GM18858 (cell line): Measurements from ENCODE around the gene POLR3A.

Source experiments
- ATAC-seq: cut with Tn5 transposase; IDR thresholded peaks from one replicate; pipeline ENCODE4 v1.9.1; 2021; ENCODE audit not compliant: unreplicated experiment

POLR3A gene

DNA sequence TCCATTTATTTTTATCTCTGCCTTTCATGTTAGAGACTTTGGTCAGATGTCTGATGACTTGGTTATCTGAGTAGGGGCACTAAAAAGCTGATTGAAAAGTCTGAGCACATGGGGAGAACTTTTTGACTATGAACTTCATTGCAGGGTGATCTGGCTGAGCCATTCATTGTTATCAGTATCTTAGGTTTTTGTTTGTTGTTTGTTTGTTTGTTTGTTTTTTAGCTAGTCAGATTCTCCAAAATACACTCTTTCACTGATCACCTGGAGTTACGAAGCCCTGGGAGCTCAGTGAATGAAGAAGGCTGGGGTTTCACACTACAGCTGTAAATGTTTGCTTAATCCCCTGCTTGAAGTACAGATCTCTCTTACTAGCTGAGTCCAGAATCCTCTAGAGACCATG is 74.2 kb downstream of the POLR3A start:
- no peak for ATAC-seq

DNA sequence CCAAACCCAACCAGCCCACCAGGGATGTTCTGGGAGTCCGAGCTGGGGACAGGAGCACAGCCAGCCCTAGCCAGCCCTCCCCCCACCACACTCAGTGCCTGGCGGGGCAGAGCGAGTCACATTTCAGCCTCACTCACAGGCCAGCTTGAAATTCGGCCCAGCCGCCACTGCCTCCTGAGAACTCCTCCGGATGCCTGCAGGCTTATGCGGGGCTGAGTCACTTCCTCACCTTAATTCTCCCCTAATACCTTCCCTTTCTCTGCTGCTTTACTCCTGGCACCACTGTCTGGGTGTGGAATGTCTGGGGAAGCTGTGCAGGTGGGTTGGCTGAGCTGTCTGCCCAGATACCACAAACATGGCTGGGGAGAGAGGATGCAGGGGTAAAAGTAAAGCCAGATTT is 80.1 kb downstream of the POLR3A start:
- no peak for ATAC-seq

DNA sequence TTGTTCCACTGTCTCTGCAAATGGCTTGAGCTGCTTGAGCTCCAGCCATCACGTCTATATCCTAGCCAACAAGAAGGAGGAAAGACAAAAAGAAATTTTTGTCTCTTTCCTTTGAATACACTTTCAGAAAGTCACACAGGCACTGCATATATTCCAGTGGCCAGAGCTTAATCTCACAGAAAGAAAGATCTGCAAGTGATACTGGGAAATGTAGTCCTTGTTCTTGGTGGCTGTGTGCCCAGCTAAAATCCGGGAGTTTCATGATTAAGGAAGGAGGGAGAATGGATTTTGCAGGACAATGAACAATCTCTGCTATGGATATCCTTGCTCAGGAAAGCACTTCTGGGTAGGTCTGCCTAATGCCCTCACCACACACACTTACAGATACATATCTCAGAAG is 83.2 kb downstream of the POLR3A start:
- ATAC-seq, result no peak

DNA sequence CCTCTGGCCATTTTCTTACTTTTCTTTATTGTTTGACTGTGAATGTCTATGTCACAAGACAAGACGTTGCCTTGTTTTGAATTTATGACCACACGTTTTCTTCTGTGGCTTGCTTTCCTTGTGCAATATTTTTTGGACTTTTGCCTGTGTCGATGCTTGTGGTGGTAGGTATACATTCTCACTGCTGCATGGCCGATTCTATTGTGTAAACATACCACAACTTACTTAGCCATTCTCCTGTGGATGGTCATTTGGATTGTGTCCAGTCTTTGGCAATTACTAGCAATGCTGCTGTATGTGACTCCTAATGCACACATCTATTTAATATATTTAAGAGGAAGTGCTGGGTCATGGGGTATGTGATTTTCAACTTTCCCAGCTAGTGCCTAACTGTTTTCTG is 84.8 kb downstream of the POLR3A start:
- ATAC-seq, result no peak

DNA sequence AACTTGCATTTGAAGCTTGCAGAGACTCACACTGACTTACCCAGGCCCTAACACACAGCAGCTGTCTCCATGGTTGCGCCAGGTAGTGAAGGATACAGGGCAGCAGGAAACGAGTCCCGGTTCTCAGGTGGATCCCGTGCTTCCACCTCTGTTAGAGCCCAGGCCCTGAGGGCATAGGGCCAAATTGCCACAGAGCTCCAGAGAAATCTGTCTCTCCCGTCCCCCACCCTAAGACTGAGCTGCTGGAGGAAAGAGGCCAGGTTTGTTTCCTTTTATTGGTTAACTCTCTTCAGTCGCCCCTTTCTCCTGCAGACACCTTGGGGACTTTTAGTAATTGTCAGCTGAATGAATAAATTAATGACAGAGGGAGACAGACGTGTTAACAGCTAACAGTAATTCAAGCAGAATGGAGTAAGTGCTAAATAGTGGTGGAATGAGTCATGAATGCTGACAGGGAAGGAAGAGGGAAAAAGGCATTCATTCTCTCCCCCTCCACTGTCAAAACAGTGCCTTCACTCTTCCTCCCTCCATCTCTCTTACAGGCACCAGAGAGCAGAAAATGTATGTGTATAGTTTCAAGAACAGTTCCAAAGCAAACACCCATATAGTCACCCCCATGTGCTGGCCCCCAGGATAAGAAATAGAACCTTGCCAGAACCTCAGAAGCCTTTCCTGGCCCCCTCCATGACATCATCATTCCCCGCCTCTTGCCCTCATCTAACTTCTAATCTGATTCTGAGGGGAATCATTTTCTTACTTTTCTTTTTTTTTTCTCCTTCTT is 86.0 kb downstream of the POLR3A start:
- ATAC-seq, result no peak

DNA sequence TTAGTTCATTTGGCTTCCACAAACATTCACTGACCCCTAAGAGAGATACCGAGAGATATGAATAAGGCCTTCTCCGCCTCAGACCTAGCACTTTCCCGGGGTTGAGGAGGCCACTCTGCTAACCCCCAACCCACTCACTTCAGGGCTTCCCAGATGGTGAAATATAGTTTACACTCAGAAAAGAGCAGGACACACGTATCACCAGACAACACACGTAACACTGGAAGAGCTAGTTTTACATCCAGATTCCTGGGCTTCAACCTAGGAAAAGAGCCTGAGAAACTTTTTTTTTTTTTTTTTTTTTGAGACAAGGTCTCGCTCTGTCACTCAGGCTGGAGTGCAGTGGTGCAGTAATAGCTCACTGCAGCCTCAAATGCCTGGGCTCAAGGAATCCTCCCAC is 87.5 kb downstream of the POLR3A start:
- no peak for ATAC-seq

DNA sequence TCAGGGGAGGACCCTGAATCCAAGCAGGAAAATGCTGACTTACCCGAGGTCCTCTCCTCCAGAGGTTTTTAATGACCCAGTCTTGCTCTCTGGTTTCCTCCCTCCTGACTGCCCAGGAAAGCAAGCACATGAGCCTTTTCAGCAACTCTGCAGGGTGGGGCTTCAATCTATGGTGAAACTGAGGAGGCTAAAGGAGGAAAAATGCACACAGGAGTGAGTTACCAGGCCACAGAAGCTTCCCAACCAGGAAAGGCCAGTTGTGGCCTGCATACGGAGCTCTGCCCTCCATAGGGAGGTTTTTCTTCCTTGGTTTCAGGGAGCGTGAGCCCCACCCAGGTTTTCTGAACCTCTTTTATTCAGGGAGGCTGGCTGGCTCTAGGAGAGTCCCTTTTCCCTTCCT is 88.7 kb downstream of the POLR3A start:
- ATAC-seq, result no peak

DNA sequence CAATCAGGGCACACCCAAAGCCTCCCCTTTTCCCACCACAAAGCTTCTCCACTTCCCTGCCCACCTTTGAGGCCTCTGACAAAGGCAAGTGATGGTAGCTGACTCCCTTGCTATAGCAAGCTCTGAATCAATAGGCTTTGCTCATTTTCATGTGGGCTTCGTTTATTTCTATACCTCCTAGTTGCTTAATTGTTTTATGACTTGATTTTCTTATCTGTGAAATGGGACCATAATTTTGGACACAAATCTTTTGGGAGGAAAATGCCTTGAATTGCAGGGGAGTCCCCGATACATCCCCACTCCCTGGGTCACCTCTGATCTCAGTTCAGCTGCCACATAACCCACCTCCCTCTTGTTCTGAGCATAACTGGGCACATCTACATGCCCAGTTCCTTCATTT is 89.1 kb downstream of the POLR3A start:
- ATAC-seq, result no peak

DNA sequence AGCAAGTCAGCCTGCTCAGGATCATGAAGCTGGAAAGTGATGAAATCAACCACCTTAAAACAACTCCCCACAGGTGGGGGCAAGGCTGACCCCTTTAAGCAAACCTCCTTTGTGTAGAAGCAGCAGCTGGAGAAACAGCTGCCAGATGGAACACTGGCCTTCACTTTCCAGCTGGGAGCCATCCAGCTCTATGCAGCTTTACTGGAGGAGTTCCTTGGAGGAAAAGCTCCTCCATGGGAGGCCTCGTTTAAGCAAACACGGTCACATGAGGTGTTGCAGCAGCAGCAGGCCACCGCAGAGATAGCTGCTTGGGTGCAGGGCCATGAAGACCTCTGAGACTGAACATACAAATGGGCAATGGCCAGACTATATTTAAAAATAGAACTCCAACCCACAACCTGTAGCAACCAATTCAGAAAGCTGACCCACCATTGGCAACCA is 89.7 kb downstream of the POLR3A start:
- no peak for ATAC-seq

DNA sequence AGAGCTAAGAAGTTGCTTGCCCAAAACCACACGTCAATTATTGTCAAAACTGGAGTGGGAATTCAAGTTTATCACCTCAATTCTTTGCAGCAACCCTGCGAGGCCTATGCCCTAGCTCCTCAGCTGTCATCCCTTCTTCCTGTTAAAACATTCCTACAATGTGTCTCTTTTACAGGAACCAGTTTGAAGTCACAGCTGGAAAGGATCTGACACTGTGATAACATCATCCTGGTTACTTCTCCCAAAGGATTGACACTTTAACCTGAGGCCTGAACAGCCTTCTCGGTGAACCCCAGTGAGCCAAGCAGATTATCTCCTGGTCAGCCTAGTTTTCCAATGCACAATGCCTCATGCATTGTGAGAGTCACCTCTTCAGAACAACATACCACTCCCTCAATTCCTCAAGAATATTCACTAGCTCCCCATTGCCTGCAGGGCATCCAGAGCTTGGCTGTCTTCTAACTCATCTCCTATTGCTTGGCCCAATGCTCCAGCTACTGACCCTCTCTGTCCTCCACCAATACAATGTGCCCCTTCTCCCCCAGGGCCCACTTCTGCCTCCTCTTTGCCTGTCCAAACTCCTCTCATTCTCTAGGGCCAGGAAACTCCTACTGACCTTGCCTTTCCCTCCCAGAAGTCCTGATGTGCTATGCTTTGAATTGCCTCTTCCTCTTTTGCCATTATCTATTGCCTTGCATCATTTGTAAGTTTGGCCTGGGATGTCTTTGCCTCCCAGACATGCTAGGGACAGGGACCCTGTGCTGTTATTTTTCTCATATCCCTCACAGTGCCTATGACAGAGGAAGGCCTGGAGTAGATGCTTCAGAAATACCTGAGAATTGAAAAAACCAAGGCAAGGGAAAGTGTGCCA is 92.4 kb downstream of the POLR3A start:
- ATAC-seq, result no peak

DNA sequence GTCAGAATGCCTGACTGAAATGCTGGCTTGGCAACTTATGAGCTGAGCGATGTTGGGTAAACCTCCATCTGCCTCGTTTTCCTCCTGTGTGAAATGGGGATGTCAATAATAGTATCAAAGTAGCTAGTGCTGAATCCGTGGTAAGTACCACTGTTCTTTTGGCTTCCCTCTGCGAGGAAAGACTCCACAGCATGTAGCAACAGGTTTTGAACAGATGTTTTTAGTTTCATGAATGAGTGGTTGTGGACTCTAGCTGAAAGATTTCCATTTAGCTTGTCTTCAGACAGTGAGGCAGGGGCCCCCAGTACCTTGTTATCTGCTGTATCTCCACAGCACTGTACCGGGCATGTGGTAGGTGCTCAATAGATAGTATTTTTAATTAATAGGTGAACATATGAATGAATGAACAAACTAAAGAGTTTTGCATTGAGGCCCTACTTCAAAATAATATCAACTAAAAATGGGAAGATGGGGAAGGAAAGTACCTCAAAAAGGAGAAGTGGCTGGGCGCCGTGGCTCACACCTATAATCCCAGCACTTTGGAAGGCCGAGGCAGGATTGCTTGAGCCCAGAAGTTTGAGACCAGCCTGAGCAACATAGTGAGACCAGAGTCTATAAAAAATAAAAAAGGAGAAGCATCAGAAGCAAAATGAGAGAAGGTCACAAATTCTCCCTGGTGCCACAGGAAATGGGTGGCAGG is 97.1 kb downstream of the POLR3A start:
- ATAC-seq, result no peak

DNA sequence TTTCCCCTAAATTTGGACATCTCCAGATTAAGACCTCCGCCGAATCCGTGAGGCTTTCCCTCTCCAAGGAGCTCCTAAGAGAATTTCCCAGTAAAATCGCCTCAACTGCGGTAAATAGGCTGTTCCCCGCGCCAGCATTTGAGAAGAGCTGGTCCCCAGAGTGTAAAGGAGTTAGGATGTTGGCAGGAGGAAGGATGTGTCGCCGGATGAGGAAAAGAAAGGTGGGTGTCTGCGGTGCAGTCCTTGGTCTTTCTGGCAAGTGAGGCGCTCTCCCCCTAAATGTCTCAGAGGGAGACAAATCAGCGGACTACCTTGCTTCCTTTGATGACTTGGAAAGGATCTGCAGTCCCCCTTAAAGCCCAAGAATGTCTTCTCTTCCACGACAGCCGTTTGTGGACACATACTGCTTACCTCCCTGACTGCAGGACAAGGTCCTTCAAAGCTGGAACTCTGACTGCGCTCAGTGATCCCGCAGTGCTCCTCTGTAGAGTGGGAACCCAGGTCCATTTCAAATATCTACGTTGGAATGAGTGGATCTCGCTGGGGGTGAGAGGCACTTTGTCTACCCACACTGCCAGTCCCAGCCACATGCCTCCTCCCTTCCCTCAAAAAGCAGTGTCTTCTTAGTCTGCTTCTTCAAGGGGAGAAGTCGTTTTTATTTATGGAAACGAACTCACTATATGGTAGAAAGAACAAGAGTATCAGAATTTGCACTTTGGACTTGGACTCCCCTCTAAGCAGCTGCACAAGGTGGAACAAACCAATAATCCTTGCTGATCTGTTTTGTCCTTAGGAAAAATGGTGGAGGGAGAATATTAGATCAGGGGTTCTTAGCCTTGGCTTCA is 101.7 kb downstream of the POLR3A start:
- ATAC-seq, result no peak

DNA sequence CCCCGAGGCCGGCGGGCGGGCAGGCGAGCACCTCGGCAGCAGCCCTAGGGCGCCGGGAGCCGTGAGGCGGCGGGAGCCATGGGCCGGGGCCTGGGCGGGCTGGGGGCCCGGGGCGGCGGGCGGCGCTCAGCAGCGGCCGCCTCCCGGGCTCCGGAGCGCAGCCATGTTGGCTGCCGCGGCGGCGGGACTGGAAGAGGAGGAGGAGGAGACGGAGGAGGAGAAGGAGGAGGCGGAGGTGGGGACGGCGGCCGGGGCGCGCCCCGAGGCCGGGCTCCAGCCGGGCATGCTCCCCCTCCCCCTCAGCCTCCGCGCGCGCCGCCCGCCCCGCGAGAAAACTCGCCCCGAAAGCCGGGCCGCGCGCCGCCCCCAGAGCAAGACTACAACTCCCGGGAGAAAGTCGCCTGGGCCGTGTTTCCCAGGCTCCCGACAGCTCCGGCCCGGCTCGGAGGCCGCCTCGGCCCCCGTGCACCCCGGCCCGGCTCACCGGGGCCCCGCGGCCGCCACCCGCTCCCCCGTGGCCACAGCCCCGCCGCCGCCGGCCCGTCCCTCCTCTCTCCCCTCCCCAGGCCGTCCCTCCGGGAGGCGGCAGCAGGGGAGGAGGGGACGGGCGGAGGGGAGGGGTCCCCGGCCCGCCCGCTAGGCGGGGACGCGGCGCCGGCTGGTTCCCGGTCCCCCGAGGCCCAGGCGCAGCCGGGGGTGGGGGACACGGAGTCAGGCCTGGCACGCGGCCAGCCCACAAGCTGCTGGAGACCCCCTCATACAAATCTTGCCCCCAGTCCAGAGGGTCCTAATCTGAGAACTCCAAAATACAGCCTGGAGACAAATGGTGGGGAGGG is 102.5 kb downstream of the POLR3A start, which contains the start of gene DLG5:
Gene DLG5, minus strand, starts transcription at position 190 of the 836 bp plus-strand sequence. CDS start 235 bp downstream, outside the sequence.
- no peak for ATAC-seq

DNA sequence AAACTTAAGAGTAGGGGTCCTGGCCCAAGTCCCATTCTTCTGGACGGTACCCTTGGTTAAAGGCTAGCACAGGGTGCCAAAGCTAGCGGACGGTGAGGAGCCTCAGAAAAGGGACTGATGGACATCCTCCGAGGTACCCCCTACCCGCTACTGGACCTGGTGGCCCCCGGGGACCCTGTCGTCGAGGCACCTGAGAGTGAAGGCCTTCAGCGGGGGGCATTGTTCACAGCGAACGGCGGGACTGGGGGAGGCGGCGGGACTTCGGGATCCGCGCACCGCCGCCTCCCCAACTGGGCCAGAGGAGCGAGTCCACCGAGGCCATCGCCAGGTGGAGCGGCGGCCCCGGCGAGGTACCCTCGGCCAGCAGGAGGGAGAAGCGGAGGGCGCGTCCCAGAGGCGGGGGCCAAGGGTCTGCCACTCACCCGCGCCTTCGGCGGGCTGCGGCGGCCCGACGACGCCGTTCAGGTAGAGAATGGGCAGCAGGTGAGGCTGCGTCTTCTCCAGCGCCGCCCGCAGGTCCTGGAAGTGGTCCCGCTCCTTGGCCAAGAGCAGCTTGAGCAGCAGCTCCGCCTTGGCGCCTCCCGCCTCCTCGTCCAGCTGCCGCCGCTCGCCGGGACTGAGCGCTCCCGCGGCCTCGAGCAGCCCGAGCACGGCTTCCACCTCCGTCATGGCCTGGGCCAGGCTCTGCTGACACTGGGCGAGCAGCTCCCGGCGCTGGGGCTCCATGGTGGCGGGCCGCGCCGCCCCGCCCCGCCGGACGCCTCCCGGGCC is 103.3 kb downstream of the POLR3A start:
- no peak for ATAC-seq

DNA sequence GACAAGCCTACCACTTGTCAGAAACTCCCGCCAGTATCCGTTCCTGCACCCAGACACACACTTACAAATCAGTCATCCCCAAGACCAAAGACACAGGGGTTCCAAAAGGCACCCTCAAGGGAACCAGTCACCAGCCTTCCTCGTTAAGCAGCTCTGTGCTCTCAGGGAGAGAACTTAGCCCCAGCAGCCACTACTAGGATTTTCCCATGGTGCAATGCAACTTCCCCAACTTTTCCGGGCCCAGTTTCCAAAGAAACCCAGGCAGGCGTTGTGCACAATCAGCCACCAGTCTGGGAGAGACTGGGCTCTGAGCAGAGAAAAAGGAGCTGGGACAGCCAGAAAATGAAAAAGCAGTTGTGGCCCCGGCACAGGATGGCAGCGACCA is 103.9 kb downstream of the POLR3A start:
- ATAC-seq, result no peak

DNA sequence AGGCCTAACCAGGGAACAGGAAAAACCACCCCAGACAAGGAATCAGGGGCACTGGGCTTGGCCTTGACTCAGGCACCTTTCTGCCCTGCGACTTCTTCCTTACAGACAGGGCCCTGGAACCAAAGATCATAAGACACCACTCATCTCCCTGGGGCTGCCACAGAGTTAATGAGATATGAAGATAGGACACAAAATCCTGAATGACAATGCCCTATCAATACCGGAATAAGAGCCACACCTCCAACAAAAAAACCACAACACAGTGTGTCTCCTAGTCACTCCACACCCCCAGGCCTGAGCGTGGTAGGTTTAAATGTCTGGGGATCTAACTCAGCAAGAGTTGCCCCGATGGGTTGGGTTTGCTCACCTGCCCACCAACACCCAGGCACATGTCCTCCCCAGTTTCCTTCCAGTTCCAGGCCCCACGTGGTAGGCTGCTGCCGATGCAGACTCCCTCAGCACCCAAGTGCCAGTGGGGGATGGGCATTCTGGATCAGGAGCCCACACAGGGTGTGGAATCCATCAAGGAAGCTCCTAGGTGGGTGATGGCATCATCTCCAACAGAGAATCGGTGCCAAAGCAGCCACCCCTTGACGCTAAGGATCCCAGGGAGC is 106.6 kb downstream of the POLR3A start:
- no peak for ATAC-seq

DNA sequence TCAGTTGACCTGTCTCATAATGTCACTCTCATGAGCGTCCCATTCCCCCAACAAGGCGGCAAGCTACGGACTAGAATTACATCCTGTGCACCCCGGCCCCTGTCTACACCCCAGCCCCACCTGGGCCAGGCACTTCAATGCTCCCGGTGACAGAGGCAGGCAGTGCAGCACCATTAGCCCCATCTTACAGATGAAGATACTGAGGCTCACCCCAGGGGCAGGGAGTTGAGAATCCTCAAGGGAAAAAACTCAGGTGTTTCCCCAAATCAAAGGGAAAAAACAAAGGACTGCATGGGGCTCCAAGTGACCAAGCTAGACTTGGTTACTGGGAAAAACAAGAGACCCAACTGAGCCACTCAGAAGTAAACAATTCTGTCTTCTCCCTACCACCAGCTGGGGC is 107.3 kb downstream of the POLR3A start:
- no peak for ATAC-seq

DNA sequence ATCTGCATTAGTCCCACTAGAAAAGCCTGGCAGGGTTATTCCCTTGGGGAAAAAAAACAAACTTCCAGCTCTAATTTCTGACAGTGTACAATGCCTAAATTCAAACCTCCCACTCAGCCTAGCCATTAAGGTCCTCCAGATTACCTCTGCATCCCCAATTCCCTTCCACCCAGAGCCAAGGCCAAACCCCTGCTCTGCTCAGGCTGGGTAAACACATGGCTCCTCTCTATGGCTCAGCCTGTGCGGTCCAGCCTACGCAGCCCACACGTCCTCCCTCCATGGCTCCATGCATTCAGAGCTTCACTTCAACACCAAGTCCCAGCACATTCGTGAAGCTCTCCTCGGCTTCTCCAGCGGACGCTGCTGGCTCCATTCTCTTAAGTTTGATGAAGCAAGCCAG is 107.9 kb downstream of the POLR3A start:
- no peak for ATAC-seq

DNA sequence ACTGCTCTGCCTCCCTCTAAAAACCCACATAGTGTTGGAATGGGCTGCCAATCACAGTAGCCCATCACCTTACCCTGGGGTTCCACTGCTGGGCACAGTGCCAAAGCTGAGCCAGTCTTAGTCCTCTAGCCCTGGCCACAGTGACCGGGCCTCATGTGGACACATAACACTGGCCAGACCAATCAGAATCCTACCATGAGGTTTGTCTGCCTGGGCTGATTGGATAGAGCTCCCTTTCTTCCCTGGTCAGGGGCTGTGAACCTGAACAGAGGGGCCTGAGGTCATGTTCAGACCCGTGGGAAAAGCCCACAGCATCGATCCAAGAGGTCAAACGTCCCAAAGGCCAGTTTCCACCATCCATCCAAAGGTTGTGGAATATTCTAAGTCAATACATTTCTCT is 108.8 kb downstream of the POLR3A start:
- ATAC-seq, result no peak
